Activated gamma-delta T cell (primary cell): ENCODE measurements around the gene ZNF428.
"Not testable (repeated sequence)": the region's sequence is repeated elsewhere in the genome, so short reads cannot be mapped to it uniquely, and the experiment has no call there.

Experiments
- DNase-seq: peaks from one replicate; lab custom pipeline; 2025; lab: John Stamatoyannopoulos, UW

Gene ZNF428

DNA sequence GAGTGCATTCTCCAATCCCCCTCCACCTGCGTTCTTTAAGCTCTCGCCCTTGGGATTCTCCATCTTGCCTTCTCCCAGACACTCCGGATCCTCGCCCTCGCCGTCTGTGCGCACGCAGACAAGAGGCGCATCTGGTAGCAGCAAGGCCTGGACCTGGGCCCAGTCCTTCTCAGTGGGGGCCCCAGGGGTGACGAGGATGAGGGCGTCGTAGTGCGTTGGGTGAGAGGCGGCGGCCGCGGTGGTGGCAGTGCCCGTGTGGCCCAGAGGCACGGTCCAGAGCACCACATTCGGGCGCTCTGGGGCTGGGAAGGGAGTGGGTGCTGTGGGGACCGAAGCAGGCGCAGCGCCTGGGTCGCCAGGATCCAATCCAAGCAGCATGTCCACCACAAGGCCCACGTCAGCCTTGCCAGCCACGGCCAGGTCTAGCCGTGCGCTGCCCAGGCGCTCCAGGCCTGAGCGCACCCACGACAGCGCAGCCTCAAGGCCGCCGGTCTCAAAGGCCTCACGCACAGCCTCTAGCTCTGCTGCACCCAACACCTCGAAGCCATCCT, 26.6 kb downstream of the ZNF428 start:
- no peak for DNase-seq

DNA sequence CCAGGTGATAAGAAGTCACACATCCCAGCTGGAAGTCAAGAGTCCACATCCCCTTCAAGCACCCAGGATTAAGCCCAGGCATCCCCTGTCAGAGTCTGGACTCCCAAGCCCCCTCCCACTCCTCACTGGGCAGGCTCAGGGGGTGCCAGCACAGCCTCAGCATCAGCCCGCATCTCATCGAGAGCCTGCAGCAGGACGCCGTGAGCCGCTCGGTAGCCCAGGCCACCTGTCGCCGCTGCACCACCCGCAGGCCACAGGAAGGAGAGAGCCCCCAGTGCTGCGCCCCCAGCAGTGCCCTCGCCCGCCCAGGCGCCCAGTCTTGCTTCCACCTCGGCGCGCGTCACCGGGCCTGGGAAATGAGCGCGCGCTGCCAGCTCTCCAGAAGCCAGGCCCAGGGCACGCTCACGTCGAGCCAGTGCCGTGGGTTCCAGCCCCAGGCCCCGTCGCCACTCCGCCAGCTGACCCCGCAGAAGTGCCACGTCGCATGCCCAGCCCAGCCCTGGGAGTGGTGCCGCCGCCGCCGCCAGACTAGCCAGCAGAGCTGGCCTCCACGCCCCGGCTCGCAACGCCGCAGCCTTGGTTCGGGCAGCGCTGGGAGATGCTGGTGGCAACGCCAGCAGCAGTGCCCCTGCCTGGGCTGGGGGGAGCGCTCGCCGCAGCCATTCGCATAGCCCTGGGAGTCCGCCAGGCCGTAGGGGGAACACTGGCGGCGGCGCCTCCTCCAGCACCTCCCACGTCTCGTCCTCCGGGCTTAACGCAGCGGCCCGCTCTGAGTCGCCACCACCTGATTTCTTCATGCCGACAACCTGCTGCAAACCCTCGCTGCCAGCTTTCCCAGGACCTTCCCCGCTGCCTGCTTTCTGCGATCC, 27.3 kb downstream of the ZNF428 start:
- no peak for DNase-seq

DNA sequence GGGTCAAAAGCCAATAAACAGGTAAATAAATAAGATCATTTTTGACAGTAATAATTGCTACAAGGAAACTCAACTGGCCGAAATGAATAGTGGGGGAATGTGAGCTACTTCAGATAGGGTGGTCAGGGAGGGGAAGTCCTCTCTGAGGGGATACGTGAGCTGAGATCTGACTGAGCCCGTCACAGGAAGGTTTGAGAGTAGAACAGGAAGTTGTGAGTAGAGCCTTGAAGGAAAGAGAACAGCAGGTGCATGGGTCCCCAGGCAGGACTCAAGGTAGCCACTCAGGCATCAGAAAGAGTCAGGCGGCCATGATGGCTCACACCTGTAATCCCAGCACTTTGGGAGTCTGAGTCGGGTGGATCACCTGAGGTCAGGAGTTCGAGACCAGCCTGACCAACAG, 29.8 kb downstream of the ZNF428 start:
- no peak for DNase-seq

DNA sequence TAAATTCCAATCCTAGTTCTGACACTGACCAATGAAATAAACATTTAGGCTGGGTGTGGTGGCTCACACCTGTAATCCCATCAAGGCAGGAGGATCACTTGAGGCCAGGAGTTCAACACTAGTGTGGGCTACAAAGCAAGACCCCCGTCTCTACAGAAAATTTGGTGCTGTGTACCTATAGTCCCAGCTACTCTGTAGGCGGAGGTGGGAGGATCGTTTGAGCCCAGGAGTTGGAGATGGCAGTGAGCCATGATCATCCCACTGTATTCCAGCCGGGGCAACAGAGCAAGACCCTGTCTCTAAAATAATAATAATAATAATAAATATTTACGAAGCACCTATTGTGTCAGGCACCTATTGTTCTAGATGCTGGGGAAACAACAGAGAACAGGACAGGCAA, 30.2 kb downstream of the ZNF428 start:
- no peak for DNase-seq

DNA sequence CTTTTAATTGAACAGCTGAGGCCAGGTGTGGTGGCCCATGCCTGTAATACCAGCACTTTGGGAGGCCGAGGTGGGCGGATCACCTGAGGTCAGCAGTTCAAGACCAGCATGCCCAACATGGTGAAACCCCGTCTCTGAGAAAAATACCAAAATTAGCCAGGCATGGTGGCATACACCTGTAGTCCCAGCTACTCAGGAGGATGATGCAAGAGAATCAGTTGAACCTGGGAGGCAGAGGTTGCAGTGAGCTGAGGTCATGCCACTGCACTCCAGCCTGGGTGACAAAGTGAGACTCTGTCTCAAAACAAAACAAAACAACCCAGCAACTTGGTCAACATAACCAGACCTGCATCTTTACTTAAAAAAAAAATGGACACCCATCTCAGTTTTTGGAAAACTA, 32.4 kb downstream of the ZNF428 start:
- not testable (repeated sequence) for DNase-seq

DNA sequence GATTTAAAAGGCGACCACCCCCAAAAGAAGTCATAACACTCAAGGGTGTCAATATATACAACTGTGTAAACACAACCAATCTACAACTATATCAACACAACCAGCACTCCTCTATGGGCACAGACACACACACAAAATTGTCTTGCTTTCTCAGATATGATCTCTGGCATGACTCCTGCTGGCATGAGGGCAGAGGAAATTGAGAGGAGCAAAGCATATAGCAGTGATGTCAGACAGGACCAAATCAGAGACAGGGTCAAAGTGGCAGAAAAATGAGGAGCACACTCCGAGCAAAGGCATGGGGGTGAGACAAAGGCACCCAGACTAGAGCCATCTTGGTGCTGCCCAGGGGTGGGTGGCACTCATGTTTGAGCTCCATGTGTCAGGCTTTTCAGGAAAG, 33.1 kb downstream of the ZNF428 start:
- no peak for DNase-seq

DNA sequence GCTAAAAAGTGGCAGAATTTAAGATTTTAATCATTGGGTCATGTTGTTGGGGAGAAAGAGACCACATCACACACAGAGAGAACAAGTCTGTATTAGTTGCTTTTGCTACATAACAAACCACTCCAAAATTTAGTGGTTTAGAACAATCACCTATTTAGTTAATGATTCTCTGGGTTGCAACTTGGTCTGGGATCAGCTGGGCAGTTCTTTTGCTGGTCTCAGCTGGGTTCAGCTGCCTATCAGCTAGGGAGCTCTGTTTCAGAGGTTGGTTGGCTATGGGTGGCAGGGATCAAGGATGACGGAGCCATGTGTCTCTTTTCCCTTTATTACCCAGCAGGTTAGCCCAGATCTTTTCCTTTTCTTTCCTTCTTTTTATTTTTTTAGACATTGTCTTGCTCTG, 34.9 kb downstream of the ZNF428 start:
- no peak for DNase-seq

DNA sequence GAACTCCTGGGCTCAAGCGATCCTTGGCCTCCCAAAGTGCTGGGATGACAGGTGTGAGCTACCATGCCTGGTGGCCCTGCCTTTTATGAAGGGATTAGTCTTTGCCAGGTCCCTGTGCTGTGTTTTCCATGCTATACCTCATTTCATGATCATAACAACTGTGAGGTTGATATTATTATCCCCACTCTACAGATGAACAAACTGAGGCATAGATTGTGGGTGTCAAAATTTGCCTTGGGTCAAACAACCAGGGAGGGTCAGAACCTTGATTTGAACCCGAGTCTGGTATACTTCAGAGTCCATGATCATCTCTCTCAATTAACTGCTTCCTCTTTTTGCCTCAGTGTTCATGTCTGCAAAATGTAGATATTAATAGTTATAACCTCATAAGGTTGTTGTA, 36.9 kb downstream of the ZNF428 start:
- DNase-seq: no peak

DNA sequence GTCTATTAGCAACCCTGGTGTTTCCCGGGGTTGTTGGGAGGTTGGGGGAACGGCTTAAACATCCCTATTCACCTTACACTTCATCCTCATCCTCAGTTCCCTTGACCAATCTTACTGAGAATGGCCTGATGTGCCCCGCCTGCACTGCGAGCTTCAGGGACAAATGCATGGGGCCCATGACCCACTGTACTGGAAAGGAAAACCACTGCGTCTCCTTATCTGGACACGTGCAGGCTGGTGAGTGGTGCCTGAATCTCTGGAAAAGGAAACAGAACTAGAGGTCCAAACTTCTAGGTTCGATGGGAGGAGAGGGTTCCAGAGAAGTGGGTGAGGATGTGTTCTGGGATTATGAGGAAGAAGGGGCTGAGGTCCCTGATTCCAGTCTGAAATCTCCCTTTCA, 38.0 kb downstream of the ZNF428 start:
- no peak for DNase-seq

DNA sequence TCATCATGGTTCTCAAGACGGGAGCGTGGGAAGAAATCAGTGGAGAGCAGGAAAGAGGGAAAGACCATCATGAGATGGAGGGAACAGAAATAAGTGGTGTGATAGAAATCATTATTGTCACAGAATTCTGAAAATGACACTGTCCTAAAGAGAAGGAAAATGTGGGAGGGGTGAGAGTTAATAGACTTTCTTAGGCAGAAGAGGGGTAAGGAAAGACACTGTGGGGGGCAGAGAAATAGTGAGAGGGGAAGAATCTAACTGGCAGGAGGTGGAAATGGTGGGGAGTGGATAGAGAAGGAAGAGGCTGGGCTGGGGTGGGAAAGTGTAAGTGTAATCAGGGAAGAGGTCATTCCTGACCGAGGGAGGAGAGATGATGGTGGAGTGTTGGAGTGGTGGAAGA, 40.6 kb downstream of the ZNF428 start:
- no peak for DNase-seq

DNA sequence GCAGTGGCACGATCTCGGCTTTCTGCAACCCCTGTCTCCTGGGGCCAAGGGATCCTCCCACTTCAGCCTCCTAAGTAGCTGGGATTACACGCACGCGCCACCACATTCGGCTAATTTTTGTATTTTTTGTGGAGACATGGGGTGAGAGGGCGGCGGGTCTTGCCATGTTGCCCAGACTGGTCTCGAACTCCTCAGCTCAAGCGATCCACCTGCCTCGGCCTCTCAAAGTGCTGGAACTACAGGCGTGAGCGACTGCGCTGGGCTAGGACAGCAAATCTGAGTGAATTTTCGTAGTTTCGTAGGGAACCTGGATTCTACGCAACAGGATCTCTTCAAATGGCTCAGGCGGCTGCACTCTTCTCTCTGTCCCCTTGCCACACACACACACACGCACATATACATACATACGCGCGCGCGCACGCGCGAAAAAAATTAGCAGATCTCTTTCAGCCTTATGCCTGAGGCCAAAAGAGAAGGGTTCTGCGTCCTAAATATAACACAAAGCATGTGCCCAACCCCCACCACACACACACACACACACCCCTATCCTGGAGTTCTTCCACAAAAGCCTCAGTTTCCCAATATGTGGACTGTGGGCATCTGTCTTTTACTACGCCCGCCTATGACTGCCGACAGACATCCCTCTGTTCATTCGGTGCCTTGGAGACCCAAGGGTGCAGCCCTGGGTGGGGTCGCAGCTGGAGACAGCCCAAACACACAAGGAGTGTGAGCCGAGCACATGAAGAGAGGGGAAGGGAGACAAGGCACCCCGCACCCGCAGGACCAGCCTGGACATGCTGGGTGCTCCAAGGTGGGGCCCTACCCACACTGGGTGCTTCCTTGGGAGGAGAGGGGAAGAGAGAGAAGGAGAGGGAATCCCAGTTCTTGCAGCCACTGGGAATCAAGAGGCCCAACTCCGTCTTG, 43.2 kb downstream of the ZNF428 start:
- no peak for DNase-seq

DNA sequence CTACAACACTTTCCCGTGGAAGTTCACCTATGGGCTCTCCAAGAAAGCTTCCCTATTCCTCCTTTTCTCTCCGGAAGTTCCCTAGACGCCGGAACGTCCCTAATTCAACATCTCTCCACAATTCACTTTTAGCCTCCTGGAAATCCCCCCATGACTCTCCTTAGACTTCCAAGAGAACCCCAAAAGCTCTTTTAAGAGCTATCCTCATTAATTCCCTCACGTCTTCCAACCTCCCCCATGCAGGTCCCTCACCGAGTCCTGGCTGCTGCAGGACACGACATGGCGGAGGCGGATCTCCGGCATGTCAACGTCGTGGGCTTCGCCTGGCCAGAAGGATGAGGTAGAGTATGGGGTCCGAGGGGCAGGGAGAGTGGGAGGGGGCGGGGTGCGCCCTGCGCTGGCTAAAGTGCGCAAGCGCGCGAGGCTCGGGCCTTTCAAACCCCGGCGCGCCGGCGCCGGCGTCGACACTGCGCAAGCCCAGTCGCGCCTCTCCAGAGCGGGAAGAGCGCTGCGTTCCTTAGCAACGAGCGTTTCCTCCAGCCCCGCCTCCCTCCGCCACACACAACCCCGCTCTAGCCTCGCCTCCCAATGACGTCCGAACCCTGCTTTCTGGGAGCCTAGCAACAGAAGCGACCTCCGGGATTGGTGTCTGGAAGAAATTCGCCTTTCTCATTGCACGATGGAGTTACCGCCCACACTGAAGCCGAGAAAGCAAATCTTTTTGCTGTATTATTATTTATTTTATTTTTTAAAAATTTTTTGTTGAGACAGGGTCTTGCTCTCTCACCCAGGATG, 44.1 kb downstream of the ZNF428 start, which contains the start of the genes PINLYP and XRCC1:
TSS of gene PINLYP (plus strand) at position 646 of the 795 bp plus-strand sequence. CDS start 1,391 bp downstream, outside the sequence.
TSS of gene XRCC1 (minus strand) at position 372 of the 795 bp plus-strand sequence. CDS start at position 303, 69 bp downstream.
- peak; percentile 89 for DNase-seq

DNA sequence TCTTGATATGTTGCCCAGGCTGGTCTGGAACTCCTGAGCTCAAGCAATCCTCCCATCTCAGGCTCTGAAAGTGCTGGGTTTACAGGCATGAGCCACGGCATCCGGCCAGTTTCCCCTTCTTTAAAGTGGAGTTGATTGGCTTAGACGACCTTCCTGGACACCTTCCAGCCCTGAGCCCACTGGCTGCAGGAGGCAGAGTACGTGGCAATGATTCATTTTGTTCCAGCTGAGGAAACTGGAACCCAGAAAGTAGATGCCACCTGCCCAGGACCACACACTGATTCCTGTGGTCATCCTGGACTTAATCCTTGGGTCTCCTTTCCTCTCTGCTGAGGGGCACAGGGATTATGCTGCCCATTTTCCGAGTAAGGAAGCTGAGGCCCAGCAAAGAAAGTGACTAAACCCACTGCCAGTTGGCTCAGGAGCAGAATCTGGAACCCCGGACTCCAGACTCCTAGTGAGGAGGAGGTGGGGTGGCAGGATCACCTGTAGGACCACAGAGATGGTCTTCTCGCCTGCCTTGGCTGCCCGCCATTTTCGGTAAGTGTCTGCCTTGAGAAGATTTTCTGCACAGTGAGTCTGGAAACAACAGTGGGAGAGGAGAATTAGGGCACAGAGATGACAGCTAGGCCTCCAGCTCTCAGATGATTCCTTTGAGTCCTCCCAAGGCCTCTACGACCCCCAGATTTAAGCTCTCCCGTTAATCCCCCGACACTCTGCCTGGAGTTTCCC, 44.8 kb downstream of the ZNF428 start:
- DNase-seq: no peak

DNA sequence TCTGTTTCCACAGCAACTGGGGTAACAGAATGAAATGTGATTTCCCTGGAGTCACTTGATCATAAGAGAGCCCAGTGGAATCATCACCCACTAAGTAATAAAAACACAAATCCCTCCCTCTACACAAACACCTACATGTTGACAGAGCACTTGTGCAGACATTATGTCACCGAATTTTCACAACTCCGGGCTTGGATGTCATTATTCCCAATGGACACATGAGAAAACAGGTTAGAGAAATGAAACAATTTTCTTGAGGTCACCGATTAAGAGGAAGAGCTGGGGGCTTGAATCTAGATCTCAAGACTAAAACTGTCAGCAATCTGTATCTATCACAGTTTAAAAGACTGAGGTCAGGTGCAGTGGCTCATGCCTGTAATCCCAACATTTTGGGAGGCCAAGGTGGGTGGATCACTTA, 47.2 kb downstream of the ZNF428 start:
- DNase-seq: no peak

DNA sequence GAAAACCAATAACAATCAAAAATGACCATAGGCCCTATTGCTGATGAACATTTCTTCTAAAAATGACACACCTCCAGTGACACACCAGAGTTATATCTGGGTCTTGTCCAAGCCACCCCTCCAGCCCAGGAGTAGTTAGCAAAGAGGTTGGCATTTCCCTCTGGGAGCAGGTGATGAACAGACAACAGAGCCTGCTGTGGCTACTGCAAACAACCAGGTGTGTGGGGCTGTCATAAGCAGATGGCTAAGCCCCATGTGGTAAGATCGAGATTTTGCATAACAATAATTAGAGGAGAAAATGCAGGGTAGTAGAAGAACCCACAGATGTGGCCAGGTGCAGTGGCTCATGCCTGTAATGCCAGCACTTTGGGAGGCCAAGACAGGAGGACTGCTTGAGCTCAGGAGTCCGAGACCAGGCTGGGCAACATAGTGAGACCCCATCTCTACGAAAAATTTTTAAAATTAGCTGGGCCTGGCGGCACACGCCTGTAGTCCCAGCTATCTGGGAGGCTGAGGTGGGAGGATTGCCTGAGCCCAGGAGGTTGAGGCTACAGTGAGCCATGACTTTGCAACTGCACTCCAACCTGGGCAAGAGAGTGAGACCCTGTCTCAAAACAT, 49.1 kb downstream of the ZNF428 start:
- no peak for DNase-seq

DNA sequence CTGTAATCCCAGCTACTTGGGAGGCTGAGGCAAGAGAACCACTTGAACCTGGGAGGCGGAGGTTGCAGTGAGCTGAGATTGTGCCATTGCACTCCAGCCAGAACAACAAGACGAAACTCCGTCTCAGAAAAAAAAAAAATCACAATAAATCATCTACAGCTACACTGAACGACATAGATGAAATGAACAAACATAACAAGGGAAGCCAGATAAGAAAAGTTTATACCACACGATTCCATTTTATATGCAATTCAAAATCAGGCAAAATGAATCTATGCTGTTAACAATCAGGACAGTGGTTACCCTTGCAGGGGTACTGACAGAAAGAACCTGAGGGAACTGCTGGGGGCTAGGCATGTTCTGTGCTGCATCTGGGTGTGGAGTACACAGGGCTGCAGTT, 49.8 kb downstream of the ZNF428 start:
- no peak for DNase-seq

DNA sequence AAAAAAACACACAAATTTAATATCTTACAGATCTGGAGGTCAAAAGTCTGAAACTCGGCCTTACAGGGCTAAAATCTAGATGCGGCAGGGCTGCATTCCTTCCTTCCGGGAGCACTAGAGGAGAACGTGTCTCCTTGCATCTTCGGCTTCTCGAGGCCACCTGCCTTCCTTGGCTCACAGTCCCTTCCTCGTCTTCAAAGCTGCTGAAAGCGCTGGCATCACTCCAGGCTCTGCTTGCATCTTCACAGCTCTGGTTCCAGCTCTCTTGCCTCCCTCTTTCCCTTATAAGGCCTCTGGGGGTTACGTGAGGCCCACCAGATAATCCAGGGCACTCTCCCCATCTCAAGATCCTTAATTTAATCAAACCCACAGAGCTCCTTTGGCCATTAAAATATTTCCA, 54.6 kb downstream of the ZNF428 start:
- no peak for DNase-seq

DNA sequence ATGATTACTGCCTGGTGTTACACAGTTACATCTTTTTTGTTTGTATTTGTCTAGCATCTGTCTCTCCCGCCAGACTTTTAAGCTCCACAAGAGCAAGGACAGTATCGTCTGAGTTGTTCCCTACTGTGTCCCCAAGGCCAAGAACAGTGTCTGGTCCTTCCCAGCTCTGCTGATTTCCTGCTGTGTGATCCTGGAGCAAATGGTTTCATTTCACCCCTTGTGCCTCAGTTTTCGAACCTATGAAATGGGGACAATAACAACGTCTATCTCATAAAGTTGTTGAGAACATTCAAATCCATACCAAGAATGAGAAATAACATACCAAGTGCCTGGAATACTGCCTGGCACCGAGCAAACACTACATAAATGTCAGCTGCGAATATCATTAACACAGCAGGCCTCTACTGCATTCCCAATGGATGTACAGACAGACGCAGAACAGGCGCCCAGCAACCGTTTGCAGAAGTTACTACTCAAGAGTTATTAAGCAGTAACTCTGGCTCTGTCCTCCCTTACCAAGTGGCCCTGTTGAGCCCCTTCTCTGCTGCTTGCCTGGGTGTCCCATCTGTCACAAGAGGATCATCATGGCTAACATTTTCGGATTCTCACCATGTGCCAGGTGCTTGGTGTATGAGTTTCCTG, 55.5 kb downstream of the ZNF428 start:
- DNase-seq: no peak

DNA sequence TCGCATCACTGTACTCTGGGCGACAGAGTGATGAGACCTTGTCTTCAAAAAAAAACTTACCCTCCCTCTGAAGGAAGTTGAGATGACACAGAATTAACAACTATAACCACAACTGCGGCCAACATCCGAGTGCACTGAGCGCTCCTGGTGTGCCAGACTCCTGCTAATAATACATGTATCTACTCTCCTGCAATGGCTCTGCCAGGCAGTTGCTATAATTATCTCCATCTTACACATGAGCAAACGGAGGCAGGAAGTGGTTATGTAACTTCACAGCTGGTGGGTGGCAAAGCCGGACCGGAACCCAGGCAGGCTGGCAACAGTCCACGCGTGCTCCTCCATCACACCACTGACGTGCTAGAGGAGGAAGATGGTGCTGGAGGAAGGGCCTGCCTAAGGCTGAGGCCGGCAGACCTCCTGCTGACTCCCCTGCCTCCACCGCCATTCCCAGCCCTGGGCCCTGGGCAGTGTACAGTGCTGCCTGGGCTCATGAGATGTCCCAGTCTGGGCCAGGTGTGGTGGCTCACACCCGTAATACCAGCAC, 56.7 kb downstream of the ZNF428 start:
- peak; percentile 65 for DNase-seq
